ENCODE data around the gene CDK14.

DNA sequence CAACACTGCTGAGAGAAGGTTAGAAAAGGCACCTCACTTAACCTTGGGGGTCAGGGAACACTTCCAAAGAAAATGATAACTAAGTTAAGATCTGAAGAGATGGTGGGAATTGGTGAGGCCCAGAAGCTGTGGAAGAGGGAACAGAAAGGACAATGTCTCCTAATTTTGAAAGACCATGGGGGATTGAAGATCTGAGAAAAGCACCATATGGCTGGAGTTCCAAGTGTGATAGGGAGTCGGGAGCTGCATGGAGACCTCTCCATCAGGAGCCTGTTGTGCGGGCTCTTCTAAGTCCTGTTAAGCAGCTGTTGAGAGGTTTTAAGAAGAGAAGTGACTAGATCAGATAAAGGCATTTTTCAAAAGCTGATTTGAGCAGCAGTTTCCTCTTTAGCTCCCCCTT is 254.3 kb downstream of the CDK14 start:
- TF ChIP-seq, protein P1, sequence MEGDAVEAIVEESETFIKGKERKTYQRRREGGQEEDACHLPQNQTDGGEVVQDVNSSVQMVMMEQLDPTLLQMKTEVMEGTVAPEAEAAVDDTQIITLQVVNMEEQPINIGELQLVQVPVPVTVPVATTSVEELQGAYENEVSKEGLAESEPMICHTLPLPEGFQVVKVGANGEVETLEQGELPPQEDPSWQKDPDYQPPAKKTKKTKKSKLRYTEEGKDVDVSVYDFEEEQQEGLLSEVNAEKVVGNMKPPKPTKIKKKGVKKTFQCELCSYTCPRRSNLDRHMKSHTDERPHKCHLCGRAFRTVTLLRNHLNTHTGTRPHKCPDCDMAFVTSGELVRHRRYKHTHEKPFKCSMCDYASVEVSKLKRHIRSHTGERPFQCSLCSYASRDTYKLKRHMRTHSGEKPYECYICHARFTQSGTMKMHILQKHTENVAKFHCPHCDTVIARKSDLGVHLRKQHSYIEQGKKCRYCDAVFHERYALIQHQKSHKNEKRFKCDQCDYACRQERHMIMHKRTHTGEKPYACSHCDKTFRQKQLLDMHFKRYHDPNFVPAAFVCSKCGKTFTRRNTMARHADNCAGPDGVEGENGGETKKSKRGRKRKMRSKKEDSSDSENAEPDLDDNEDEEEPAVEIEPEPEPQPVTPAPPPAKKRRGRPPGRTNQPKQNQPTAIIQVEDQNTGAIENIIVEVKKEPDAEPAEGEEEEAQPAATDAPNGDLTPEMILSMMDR (IDR thresholded peaks at IDR 0.05; ENCODE audit: borderline replicate concordance, extremely low read depth, low read length, poor library complexity, severe bottlenecking): no peak
- TF ChIP-seq EZH2 (IDR thresholded peaks at IDR 0.05; ENCODE audit: borderline replicate concordance, low read depth, low read length, severe bottlenecking): no peak

Measured in DND-41 (cell line).